Measurements from ENCODE around the gene CLEC4F. TPM values are rescaled to one million over a fixed set of nuclear protein-coding genes. Genes with fewer than 3 reads are reported as not detected.

CLEC4F gene
- total and polyA plus RNA-seq, 2 of the 13 experiments (the other 11 are each of a cell fraction or from before 2014, with no cell fraction given) = 0.12 to 0.13 TPM

DNA sequence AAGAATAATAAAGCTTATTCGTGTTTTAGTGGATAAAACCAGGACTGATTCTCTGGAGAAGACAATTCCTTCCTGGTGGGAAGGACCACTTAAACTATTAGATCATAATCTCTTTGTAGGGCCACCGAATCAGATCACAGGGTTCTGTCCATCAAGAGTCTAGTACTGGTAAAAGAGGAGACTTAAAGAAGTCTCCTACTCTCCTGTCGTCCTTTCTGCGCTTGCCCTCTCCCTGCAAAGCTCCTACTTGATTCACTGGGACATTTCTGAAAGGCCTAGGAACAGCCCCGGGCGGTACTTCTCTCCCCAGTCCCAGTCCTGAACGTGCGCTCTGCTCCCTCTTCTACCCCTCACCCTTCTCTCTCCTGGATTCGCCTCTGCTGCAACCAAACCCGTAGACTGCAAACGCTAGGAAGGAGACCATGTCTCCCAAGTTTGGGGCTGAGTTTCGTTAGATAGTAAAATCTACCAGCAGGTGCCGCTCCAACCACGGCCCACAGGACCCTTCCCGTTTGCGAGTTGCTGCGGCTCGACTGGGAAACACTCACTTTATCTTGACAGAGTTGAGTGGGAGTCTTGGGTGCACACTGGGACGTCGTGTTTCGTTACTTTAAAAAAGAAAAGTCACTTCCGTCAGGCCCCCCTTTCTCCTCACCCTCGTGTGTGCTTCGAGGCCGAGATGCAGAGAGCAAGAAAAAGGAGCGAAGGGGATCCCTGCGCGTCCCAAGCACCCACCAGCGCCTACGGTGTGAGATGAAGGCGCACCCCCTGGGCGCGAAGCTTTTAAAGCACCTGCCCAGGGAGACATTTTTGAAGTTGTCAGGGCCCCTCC lies 30.9 kb downstream of the CLEC4F start (continued):
- TF ChIP-seq, protein P1, sequence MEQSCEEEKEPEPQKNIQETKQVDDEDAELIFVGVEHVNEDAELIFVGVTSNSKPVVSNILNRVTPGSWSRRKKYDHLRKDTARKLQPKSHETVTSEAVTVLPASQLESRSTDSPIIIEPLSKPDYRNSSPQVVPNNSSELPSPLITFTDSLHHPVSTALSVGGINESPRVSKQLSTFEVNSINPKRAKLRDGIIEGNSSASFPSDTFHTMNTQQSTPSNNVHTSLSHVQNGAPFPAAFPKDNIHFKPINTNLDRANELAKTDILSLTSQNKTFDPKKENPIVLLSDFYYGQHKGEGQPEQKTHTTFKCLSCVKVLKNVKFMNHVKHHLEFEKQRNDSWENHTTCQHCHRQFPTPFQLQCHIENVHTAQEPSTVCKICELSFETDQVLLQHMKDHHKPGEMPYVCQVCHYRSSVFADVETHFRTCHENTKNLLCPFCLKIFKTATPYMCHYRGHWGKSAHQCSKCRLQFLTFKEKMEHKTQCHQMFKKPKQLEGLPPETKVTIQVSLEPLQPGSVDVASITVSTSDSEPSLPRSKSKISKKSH (CRISPR knock-in tag; IDR thresholded peaks at IDR 0.05; ENCODE audit: borderline replicate concordance) = no peak
- TF ChIP-seq ZNF577 (CRISPR knock-in tag; IDR thresholded peaks at IDR 0.05; ENCODE audit: borderline replicate concordance, low read depth) = no peak
- TF ChIP-seq MIXL1 (CRISPR knock-in tag; IDR thresholded peaks at IDR 0.05) = peak; percentile 39; the same call in 1 of the 2 replicates
- TF ChIP-seq SMARCC2 (IDR thresholded peaks at IDR 0.05) = no peak
- TF ChIP-seq ZBTB14 (CRISPR knock-in tag; IDR thresholded peaks at IDR 0.05) = no peak
- TF ChIP-seq TRIM24 (CRISPR knock-in tag; IDR thresholded peaks at IDR 0.05) = no peak
- TF ChIP-seq CHCHD3 (CRISPR knock-in tag; IDR thresholded peaks at IDR 0.05) = no peak
- peak; percentile 46; the same call in 1 of the 2 replicates for TF ChIP-seq ZNF350 (CRISPR knock-in tag; IDR thresholded peaks at IDR 0.05; ENCODE audit: borderline replicate concordance, low read depth)
- no peak for TF ChIP-seq DBP (CRISPR knock-in tag; IDR thresholded peaks at IDR 0.05; ENCODE audit: not compliant biosample characterization)
- TF ChIP-seq MNT (IDR thresholded peaks at IDR 0.05) = no peak
- TF ChIP-seq ZNF101 (CRISPR knock-in tag; IDR thresholded peaks at IDR 0.05; ENCODE audit: borderline replicate concordance, low read depth) = no peak
- TF ChIP-seq ZNF879 (CRISPR knock-in tag; IDR thresholded peaks at IDR 0.05) = no peak
- 0 out of 2 replicates have a peak, but pooled peaks have one; percentile 17 for TF ChIP-seq FOSL2 (CRISPR knock-in tag; IDR thresholded peaks at IDR 0.05)
- TF ChIP-seq ZNF589 (CRISPR knock-in tag; conservative IDR thresholded peaks at IDR 0.05) = no peak
- no peak for TF ChIP-seq NFYC (CRISPR knock-in tag; IDR thresholded peaks at IDR 0.05)
- TF ChIP-seq GATA4 (IDR thresholded peaks at IDR 0.05; ENCODE audit: borderline replicate concordance, low read depth) = no peak
- 0 out of 2 replicates have a peak, but pooled peaks have one; percentile 20 for TF ChIP-seq ZNF441 (CRISPR knock-in tag; IDR thresholded peaks at IDR 0.05; ENCODE audit: borderline replicate concordance)
- TF ChIP-seq EP300 (IDR thresholded peaks at IDR 0.05; ENCODE audit: low read depth in 2 of 2, low read length in 2 of 2) = no peak
- TF ChIP-seq EP300 (CRISPR knock-in tag; IDR thresholded peaks at IDR 0.05; ENCODE audit: borderline replicate concordance) = no peak
- TF ChIP-seq ZNF549 (CRISPR knock-in tag; IDR thresholded peaks at IDR 0.05) = no peak
- TF ChIP-seq ZNF768 (CRISPR knock-in tag; IDR thresholded peaks at IDR 0.05) = no peak
- no peak for TF ChIP-seq ZNF766 (CRISPR knock-in tag; IDR thresholded peaks at IDR 0.05; ENCODE audit: borderline replicate concordance)
- TF ChIP-seq PAWR (CRISPR knock-in tag; IDR thresholded peaks at IDR 0.05; ENCODE audit: borderline replicate concordance) = no peak
- peak; percentile 64 for TF ChIP-seq GATAD1 (CRISPR knock-in tag; IDR thresholded peaks at IDR 0.05)
- TF ChIP-seq, protein P2, sequence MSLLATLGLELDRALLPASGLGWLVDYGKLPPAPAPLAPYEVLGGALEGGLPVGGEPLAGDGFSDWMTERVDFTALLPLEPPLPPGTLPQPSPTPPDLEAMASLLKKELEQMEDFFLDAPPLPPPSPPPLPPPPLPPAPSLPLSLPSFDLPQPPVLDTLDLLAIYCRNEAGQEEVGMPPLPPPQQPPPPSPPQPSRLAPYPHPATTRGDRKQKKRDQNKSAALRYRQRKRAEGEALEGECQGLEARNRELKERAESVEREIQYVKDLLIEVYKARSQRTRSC (CRISPR knock-in tag; IDR thresholded peaks at IDR 0.05; ENCODE audit: low read depth) = no peak

All from HepG2 (cell line).